Lung (tissue), 12 donors: ENCODE measurements around the gene PLXDC1. TPM values are rescaled to one million over a fixed set of nuclear protein-coding genes. Genes with fewer than 3 reads are reported as not detected.

ENCODE experiments used
- ATAC-seq: fragments of 200-7000 bp; cut with Tn5 transposase; one replicate; pipeline ENCODE4 v1.9.1; 2020; ENCODE audit warnings: moderate number of reproducible peaks; ENCODE audit not compliant: insufficient read depth, low FRiP score
- DNase-seq, 3 donors: peaks; one replicate each; pipeline ENCODE4 v3.0.0-alpha.2; 2013 to 2017
- H3K27ac ChIP-seq, 2 donors: one replicate each; pipeline ENCODE4 v1.5.1; 2013; ENCODE audit warnings: mild to moderate bottlenecking in 2 of 2, moderate library complexity in 2 of 2, control low read depth in 1 of 2, inconsistent platforms in 1 of 2, low read depth in 1 of 2, low read length in 1 of 2
- H3K27me3 ChIP-seq, 3 donors: one replicate each; pipeline ENCODE4 v1.5.1; 2013; ENCODE audit warnings: low read length in 2 of 3; ENCODE audit not compliant: control insufficient read depth in 3 of 3, insufficient read depth in 3 of 3
- H3K36me3 ChIP-seq, 4 donors: one replicate each; pipeline ENCODE4 v1.5.1; 2013; ENCODE audit warnings: low read length in 4 of 4, mild to moderate bottlenecking in 1 of 4, moderate library complexity in 1 of 4; ENCODE audit not compliant: control insufficient read depth in 4 of 4, insufficient read depth in 4 of 4
- H3K4me1 ChIP-seq, 5 donors: one replicate each; pipeline ENCODE4 v1.5.1; 2013; ENCODE audit warnings: low read length in 5 of 5, mild to moderate bottlenecking in 2 of 5, moderate library complexity in 1 of 5; ENCODE audit not compliant: control insufficient read depth in 5 of 5, insufficient read depth in 5 of 5
- H3K4me3 ChIP-seq: one replicate; pipeline ENCODE4 v1.5.1; 2013; ENCODE audit warnings: mild to moderate bottlenecking, control low read depth, moderate library complexity
- H3K9ac ChIP-seq, 2 donors: one replicate each; pipeline ENCODE4 v1.5.1; 2013; ENCODE audit warnings: low read length in 2 of 2, control low read depth in 1 of 2; ENCODE audit not compliant: insufficient read depth in 1 of 2
- H3K9me3 ChIP-seq, 4 donors: one replicate each; pipeline ENCODE4 v1.5.1; 2013; ENCODE audit warnings: low read length in 3 of 4, mild to moderate bottlenecking in 1 of 4, moderate library complexity in 1 of 4; ENCODE audit not compliant: control insufficient read depth in 4 of 4, insufficient read depth in 3 of 4
- WGBS, 2 donors: extraction: QIAGEN DNeasy Blood & Tissue Kit; methylation state at CpG; one replicate each; pipeline ENCODE4 v1.1.7; 2013; 5-methylcytosine and 5-hydroxymethylcytosine counted together
- polyA plus RNA-seq, 2 donors: library from polyadenylated mRNA; stranded (reverse); fragments of 200-250 nt; gene quantifications; one replicate each; pipeline ENCODE4 v1.2.1, GENCODE V29; 2013
- total RNA-seq, 2 donors: library from RNA; depleted of rRNA in 1 of 2; stranded (reverse); fragments of >200 nt in 1 of 2; gene quantifications; one replicate each; pipeline ENCODE4 v1.2.1, GENCODE V29; 2014 to 2021
- TF ChIP-seq, protein P1 (sequence below): IDR thresholded peaks from 2 replicates; pipeline ENCODE4 v1.5.1; 2012; ENCODE audit warnings: mild to moderate bottlenecking; ENCODE audit errors: control extremely low read depth, extremely low read depth
- donor health status: control.
- donor health status: control.
- donor health status: Bipolar disorder and iron deficiency.
- donor health status: healthy.
- donor health status: DM: yes; HTN: yes; CAD: no.

The PLXDC1 gene
- total and polyA plus RNA-seq, 4 donors: 1.7 to 7.3 (median 5.4) TPM

DNA sequence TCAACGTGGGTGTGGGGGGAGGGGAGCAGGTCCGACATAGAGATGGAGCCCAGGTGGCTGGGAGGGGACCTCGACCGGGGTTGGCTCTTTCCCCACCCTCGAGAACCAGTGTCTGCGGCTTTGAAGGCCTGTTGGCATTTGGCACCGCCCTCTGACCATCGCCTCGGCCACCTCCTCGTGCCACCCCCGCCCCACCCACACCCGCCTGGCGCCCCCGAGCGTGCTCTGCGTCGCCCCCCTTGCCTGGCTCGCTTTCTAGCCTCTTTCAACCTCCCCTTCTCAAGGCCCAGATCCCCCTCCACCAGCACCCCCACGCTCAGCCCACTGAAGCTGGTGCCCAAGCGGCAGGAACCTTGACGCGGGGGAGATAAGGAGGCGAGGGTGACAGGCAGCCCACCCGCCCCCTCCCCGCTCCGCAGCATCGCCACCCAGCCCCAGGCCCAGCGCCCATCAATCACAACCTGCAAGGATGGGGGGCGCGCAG lies 45.4 kb upstream of the PLXDC1 start:
- Histone ChIP-seq H3K36me3 (peaks cover 1 to 19% (median 12%) of the 10 kb centered on the region in 4 donors), H3K9me3 (no peaks in the 10 kb centered on the region), H3K4me1 (peaks cover 3 to 49% (median 9%) of the 10 kb centered on the region in 5 donors), H3K4me3 (peak overlapping the region; percentile 75), H3K9ac (no peak overlapping the region), H3K27ac (peak overlapping the region in 1 of 2 donors; percentile 80), H3K27me3 (no peaks in the 10 kb centered on the region)
- no peak for DNase-seq
- WGBS, 2 donors: 1 to 2% methylated on average over 23 to 30 of the region's 30 CpGs
- peak; percentile 30 for ATAC-seq
- TF ChIP-seq, protein P1, sequence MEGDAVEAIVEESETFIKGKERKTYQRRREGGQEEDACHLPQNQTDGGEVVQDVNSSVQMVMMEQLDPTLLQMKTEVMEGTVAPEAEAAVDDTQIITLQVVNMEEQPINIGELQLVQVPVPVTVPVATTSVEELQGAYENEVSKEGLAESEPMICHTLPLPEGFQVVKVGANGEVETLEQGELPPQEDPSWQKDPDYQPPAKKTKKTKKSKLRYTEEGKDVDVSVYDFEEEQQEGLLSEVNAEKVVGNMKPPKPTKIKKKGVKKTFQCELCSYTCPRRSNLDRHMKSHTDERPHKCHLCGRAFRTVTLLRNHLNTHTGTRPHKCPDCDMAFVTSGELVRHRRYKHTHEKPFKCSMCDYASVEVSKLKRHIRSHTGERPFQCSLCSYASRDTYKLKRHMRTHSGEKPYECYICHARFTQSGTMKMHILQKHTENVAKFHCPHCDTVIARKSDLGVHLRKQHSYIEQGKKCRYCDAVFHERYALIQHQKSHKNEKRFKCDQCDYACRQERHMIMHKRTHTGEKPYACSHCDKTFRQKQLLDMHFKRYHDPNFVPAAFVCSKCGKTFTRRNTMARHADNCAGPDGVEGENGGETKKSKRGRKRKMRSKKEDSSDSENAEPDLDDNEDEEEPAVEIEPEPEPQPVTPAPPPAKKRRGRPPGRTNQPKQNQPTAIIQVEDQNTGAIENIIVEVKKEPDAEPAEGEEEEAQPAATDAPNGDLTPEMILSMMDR: no peak

- TF ChIP-seq, protein P1: no peak
- Histone ChIP-seq H3K27ac (peak overlapping the region in 1 of 2 donors; percentile 68), H3K4me3 (peak overlapping the region; percentile 18), H3K9me3 (no peaks in the 10 kb centered on the region), H3K27me3 (no peaks in the 10 kb centered on the region), H3K36me3 (peaks cover 0 to 22% (median 8%) of the 10 kb centered on the region in 4 donors), H3K4me1 (peaks cover 3 to 44% (median 9%) of the 10 kb centered on the region in 5 donors), H3K9ac (no peak overlapping the region)
- WGBS, 2 donors: 33 to 52% methylated on average over 7 to 8 of the region's 8 CpGs
- DNase-seq (no peak), ATAC-seq (no peak)
Measured at GRCh38 chr17:39196241-39196807, 44.9 kb upstream of the PLXDC1 start.

DNA sequence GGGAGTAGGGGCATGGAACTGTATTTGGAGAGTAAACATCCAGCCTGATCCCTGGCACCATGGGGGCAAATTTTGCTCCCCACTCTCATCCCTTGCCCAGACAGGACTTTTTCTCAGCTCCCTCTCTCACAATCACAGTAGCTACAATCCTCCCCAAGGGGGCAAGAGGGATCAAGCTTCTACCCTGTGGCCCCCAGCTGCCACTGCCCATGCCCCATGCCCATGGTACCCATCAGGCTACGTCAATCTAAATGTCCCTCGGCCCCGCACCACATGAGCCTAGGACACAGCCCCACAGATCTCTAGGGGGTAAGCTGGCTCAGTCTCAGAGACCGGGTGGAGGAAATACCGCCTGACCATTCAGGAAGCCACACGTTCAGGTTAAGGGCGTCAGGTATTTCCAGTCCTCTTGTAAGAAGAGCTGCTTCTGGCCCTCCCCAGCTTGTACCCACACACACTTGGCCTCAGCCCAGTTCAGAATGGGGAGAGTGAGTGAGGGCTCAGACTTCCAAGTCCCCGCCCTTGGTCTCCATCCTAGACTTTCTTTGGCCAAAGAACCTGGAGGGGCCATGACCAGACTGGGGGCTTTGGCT lies 44.2 kb upstream of the PLXDC1 start:
- H3K4me3 ChIP-seq: no peak overlapping the region
- no peaks in the 10 kb centered on the region for H3K27me3 ChIP-seq
- peak; percentile 26 to 71 (median 47) for DNase-seq
- ATAC-seq: peak; percentile 7
- WGBS, 2 donors: 42 to 54% methylated on average over 8 of the region's 8 CpGs
- H3K36me3 ChIP-seq: peaks cover 0 to 24% (median 7%) of the 10 kb centered on the region in 4 donors
- H3K27ac ChIP-seq: peak overlapping the region in 1 of 2 donors; percentile 82
- H3K9ac ChIP-seq: peak overlapping the region in 1 of 2 donors; percentile 15
- TF ChIP-seq, protein P1: no peak
- H3K9me3 ChIP-seq: no peaks in the 10 kb centered on the region
- peaks cover 0 to 38% (median 9%) of the 10 kb centered on the region in 5 donors for H3K4me1 ChIP-seq
